Measurements from ENCODE around the gene FRS3.

DNA sequence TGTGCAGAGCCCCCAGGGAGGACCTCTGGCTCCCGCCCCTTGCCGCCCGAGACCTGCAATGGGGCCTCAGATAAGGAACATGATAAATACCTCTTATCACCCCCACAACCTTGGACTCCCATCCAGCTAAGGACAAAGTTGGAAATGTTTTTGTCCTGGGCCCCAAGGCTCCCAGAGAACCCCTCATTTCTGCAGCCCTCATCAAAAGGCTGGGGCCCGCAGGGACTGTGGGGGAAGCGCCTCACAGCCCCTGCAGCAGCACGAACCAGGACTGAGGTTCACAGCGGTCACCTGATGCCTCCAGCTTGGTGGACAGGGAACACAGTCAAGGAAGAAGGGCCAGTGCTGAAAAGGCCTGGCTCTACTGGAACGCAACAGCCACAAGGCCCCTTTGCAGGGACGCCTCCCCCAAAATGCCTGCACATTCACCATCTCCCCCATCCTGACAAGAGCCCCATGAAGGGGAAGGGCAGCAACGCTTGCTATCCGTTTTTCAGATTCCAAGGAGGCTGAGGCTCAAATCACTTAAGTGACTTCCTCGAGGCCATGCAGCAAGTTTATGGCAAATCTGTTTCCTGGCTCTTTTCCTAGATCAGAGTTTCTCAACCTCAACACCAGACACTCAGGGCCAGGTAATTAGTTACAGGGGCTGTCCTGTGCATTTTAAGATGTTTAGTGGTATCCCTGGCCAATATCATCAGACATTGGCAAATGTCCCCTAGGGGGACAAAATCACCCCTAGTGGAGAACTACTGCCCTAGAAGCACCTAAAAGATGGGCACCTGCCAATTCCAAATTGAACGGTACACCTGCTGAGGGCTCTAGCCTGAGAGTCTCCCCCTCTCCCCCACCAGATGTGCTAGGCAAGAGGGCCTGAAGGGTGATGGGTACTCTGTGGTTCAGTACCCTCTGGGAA lies 54.9 kb downstream of the FRS3 start:
- TF ChIP-seq, protein P1, sequence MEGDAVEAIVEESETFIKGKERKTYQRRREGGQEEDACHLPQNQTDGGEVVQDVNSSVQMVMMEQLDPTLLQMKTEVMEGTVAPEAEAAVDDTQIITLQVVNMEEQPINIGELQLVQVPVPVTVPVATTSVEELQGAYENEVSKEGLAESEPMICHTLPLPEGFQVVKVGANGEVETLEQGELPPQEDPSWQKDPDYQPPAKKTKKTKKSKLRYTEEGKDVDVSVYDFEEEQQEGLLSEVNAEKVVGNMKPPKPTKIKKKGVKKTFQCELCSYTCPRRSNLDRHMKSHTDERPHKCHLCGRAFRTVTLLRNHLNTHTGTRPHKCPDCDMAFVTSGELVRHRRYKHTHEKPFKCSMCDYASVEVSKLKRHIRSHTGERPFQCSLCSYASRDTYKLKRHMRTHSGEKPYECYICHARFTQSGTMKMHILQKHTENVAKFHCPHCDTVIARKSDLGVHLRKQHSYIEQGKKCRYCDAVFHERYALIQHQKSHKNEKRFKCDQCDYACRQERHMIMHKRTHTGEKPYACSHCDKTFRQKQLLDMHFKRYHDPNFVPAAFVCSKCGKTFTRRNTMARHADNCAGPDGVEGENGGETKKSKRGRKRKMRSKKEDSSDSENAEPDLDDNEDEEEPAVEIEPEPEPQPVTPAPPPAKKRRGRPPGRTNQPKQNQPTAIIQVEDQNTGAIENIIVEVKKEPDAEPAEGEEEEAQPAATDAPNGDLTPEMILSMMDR (IDR thresholded peaks at IDR 0.05), result no peak
- TF ChIP-seq EP300 (IDR thresholded peaks at IDR 0.05), result no peak
- no peak for TF ChIP-seq POLR2A (IDR thresholded peaks at IDR 0.05)

Data from tibial nerve (tissue), 4 donors.